ENCODE measurements around the gene CERS4.

DNA sequence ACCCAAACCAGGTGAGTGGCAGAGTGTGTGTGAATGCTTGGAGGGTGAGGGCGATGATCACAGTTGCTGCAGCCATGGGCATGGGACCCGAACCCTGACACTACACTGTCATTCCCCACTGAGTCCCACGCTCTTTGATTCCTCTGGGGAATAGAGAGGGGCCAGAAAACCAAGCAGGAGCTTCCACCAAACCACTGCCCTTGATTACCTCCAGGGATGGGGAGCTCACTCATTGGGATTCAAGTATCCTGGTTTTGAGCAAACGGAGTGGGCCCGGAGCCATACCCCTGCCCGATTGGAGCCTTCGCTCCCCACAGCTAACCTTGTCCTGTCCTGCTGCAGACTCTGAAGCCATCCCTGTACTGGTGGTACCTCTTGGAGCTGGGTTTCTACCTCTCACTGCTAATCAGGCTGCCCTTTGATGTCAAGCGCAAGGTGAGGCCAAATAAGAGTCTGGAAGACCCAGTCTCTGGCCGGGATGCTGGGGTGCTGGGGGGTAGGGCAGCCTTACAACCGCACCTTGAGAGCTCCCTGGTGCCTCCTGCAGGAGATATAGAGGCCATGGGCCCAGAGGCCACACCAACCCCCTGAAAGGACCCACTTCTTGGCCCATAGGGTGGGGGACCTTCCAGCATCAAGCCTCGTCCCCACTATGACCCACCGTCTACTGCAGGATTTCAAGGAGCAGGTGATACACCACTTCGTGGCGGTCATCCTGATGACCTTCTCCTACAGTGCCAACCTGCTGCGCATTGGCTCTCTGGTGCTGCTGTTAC, 47.3 kb downstream of the CERS4 start:
- TF ChIP-seq POLR2A (IDR thresholded peaks at IDR 0.05; ENCODE audit: low read depth, low read length) = no peak
- no peak for TF ChIP-seq TAF1 (IDR thresholded peaks at IDR 0.05; ENCODE audit: low read depth, low read length)
- TF ChIP-seq POLR2AphosphoS5 (IDR thresholded peaks at IDR 0.05; ENCODE audit: low read depth, low read length) = no peak
